22Rv1 (cell line): ENCODE data around the gene TMEM63B.

Experiments used
- CTCF ChIP-seq: fragments of 450-650 bp; IDR thresholded peaks from 2 replicates; pipeline ENCODE4 v1.5.1; 2017; ENCODE audit warnings: mild to moderate bottlenecking
- ZFX ChIP-seq: fragments of 450-650 bp; IDR thresholded peaks from 2 replicates; pipeline ENCODE4 v1.6.1; 2017; ENCODE audit warnings: antibody characterized with exemption, borderline replicate concordance

- TF ChIP-seq CTCF (peak; percentile 95), ZFX (no peak)
Measured at GRCh38 chr6:44172731-44173500, 45.6 kb downstream of the TMEM63B start.
